HG03135 (cell line): ENCODE measurements around the gene SLC35B2.

Experiments used
- ATAC-seq: cut with Tn5 transposase; IDR thresholded peaks from one replicate; pipeline ENCODE4 v1.9.1; 2021; ENCODE audit warnings: mild to moderate bottlenecking, moderate library complexity; ENCODE audit not compliant: unreplicated experiment

Gene SLC35B2

GRCh38 chr6:44269178-44269920 lies 12.0 kb upstream of the SLC35B2 start:
- ATAC-seq, result no peak

- ATAC-seq, result no peak
These were observed 10.8 kb upstream of the SLC35B2 start for GRCh38 chr6:44268095-44268628.

- no peak for ATAC-seq
These were observed 9.9 kb upstream of the SLC35B2 start for GRCh38 chr6:44267252-44267651.

- ATAC-seq, result peak; percentile 24
These were observed 9.0 kb upstream of the SLC35B2 start for GRCh38 chr6:44266347-44266746.

GRCh38 chr6:44265722-44266233 lies 8.4 kb upstream of the SLC35B2 start:
- ATAC-seq, result no peak

- ATAC-seq, result peak; percentile 36
These were observed 7.8 kb upstream of the SLC35B2 start, which contains the start of gene NFKBIE for GRCh38 chr6:44265007-44265721. TSS of gene NFKBIE (minus strand) at chr6:44265551. CDS start at chr6:44265346, 205 bp downstream.

GRCh38 chr6:44264154-44265006 lies 7.1 kb upstream of the SLC35B2 start:
- peak; percentile 30 for ATAC-seq

DNA sequence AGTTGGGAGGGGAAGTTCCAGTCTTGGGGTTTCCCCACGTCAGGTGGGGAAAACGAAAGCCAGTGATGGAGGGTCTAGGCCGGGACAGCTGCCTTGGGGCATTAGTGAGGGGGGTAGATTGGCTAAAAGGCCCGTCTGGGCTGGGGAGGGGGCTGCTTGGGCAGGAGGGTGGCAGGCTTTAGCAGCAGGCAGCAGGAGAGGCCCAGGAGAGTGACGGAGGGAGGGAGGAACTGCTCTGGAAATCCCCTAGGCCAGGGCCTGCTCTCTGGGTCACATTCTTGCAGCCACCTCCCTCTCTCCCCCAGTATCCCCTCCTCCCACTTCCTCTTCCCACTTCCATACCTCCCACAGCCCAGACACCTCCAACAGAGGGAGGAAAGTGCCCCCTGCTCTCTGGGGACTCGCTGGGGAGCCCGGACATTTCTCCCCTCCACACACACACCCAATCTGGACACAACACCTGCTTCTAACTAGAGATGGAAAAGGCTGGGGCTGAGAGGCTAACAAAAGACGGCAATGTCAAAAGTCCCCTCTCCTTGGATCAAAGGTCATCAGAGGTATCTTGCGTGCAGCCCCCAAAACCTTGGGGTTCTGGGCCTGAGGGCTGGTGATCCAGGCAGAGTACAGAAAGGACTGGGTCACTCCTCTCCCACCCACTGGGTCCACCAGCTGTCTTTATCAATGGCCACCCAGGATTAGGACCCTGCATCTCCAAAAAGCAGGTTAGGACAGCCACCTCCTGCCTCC lies 6.2 kb upstream of the SLC35B2 start:
- no peak for ATAC-seq

- no peak for ATAC-seq
These were observed 5.4 kb upstream of the SLC35B2 start for GRCh38 chr6:44262467-44263353.

DNA sequence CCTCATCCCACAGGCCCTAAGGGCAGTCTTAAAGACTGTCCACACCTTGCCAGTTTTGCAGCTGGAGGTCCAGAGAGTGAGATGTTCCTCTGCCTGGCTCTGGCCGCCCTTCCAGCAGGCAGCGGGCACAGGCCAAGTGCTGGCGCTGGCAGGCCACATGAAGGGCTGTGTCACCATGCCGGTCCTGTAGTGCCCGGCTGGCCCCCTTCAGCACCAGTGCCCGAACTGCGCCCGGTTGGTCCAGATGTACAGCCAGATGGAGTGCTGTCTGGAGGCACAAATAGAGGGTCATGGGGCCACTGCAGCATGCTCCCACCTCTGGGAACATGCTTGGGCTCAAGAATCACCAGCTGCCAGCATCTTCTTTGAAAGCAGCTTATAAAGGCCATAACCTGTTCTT lies 4.3 kb upstream of the SLC35B2 start:
- no peak for ATAC-seq

- ATAC-seq, result no peak
These were observed 3.3 kb upstream of the SLC35B2 start for GRCh38 chr6:44260451-44261297.

DNA sequence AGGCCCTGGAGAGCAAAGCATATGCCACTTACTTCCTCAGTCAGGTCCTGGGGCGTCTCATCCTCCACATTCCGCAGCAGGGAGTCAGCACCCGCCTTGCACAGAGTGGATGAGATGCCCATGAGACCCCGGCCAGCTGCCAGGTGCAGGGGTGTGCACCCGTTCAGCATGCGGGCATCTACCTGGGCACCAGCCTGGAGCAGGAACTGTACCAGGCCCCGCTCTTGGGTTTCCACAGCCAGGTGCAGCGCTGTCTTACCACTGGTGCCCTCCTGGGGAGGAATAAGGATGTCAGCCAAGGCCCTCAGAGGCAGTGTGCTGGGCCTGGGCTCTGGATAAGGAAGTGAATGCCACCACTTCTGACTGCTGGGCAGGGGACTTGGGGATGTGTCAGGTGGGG lies 2.7 kb upstream of the SLC35B2 start:
- ATAC-seq, result no peak

GRCh38 chr6:44258921-44259320 lies 1.6 kb upstream of the SLC35B2 start:
- ATAC-seq, result no peak

GRCh38 chr6:44258325-44258863 lies 1.1 kb upstream of the SLC35B2 start:
- ATAC-seq, result no peak

DNA sequence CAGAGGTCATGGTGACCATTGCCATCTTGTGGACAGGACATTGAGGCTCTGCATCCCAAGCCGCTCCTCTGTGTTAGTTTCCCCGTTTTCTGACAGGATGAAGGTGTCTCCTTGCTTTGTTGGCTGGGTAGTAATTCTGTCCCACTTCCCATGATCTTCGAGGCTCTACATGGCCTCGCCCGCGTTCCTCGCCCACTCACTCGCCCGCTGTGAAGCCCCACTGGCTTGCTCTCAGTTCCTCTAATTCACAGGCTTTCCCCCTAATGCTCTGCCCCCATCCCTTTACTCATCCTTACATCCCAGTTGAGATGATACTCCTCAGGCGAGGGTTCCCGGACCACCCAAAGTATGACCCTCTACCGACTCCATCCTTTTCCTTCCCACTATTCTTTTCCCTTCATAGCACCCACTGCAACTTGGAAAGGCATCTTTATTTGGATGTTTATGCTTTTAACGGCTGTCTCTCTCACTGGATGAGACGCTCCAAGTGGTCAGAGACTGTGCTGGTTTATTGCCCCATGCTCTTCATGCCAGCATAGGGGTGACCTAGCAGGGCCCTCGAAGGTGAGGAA lies 511 bp upstream of the SLC35B2 start:
- peak; percentile 13 for ATAC-seq

GRCh38 chr6:44256775-44257024 lies 628 bp downstream of the SLC35B2 start:
- ATAC-seq, result no peak

- no peak for ATAC-seq
These were observed 1.2 kb downstream of the SLC35B2 start for GRCh38 chr6:44255871-44256774.
